Hematopoietic multipotent progenitor cell (in vitro differentiated cells): ENCODE measurements around the gene NAV2. TPM values are rescaled to one million over a fixed set of nuclear protein-coding genes. Genes with fewer than 3 reads are reported as not detected.
A peak's percentile ranks its signal among the peaks of the same experiment; 100 is the strongest.

Source experiments
- DNase-seq, 3 donors: peaks; one replicate each; pipeline ENCODE4 v3.0.0-alpha.2; 2011 to 2015; ENCODE audit warnings: low read depth in 2 of 3, low spot score in 2 of 3
- total RNA-seq: library from RNA; depleted of rRNA; stranded (reverse); fragments of >200 nt; gene quantifications from one replicate; pipeline ENCODE4 v1.2.3, GENCODE V29; 2012

Gene NAV2
- total RNA-seq, 1 donor, result 0.27 TPM

- no peak for DNase-seq
Observed at GRCh38 chr11:19849947-19850593, 137.4 kb downstream of the NAV2 start.

- DNase-seq, result no peak
Observed at GRCh38 chr11:19852288-19852687, 139.7 kb downstream of the NAV2 start.

- DNase-seq, result no peak
Observed at GRCh38 chr11:19853016-19853415, 140.4 kb downstream of the NAV2 start.

GRCh38 chr11:19853920-19854319, 141.3 kb downstream of the NAV2 start:
- DNase-seq, result peak in 1 of 3 donors; percentile 58

GRCh38 chr11:19861171-19861570, 148.5 kb downstream of the NAV2 start:
- no peak for DNase-seq

- no peak for DNase-seq
Observed at GRCh38 chr11:19862091-19862490, 149.5 kb downstream of the NAV2 start.

- no peak for DNase-seq
Observed at GRCh38 chr11:19864141-19865140, 151.8 kb downstream of the NAV2 start.

- no peak for DNase-seq
Observed at GRCh38 chr11:19866037-19866436, 153.4 kb downstream of the NAV2 start.

- no peak for DNase-seq
Observed at GRCh38 chr11:19866521-19866920, 153.9 kb downstream of the NAV2 start.

GRCh38 chr11:19867064-19867463, 154.4 kb downstream of the NAV2 start:
- no peak for DNase-seq

GRCh38 chr11:19868281-19868821, 155.7 kb downstream of the NAV2 start:
- no peak for DNase-seq

- DNase-seq, result no peak
Observed at GRCh38 chr11:19868871-19869270, 156.2 kb downstream of the NAV2 start.

- no peak for DNase-seq
Observed at GRCh38 chr11:19869466-19869865, 156.8 kb downstream of the NAV2 start.

- no peak for DNase-seq
Observed at GRCh38 chr11:19869946-19870589, 157.4 kb downstream of the NAV2 start.

- no peak for DNase-seq
Observed at GRCh38 chr11:19871531-19871930, 158.9 kb downstream of the NAV2 start.

- DNase-seq, result no peak
Observed at GRCh38 chr11:19872512-19873145, 160.0 kb downstream of the NAV2 start.

- DNase-seq, result no peak
Observed at GRCh38 chr11:19873730-19874129, 161.1 kb downstream of the NAV2 start.

- no peak for DNase-seq
Observed at GRCh38 chr11:19874266-19874665, 161.6 kb downstream of the NAV2 start.

- no peak for DNase-seq
Observed at GRCh38 chr11:19876750-19877149, 164.1 kb downstream of the NAV2 start.

GRCh38 chr11:19878520-19878919, 165.9 kb downstream of the NAV2 start:
- DNase-seq, result no peak
